ENCODE results near the gene ZBTB16.

ZBTB16 gene

GRCh38 chr11:114243461-114244372 lies 184.2 kb downstream of the ZBTB16 start:
- DNase-seq (ENCODE audit: insufficient read length, low spot score), result no peak
- no peak for FAIRE-seq
- no peak for TF ChIP-seq CTCF (IDR thresholded peaks at IDR 0.05; ENCODE audit: insufficient read depth, missing control alignments)

- TF ChIP-seq CTCF (IDR thresholded peaks at IDR 0.05; ENCODE audit: insufficient read depth, missing control alignments), result no peak
- DNase-seq (ENCODE audit: insufficient read length, low spot score), result no peak
- no peak for FAIRE-seq
These were observed 185.3 kb downstream of the ZBTB16 start for GRCh38 chr11:114244726-114245394.

- FAIRE-seq (no peak), DNase-seq (ENCODE audit: insufficient read length, low spot score) (no peak)
- no peak for TF ChIP-seq CTCF (IDR thresholded peaks at IDR 0.05; ENCODE audit: insufficient read depth, missing control alignments)
These were observed 187.0 kb downstream of the ZBTB16 start for GRCh38 chr11:114246321-114247069.

GRCh38 chr11:114247070-114247789 lies 187.7 kb downstream of the ZBTB16 start:
- FAIRE-seq, result no peak

GRCh38 chr11:114250180-114250579 lies 190.7 kb downstream of the ZBTB16 start:
- no peak for FAIRE-seq
- TF ChIP-seq CTCF (IDR thresholded peaks at IDR 0.05; ENCODE audit: insufficient read depth, missing control alignments), result no peak
- DNase-seq (ENCODE audit: insufficient read length, low spot score), result no peak

More at GRCh38 chr11:114247070-114247789, 187.7 kb downstream of the ZBTB16 start:
- no peak for TF ChIP-seq CTCF (IDR thresholded peaks at IDR 0.05; ENCODE audit: insufficient read depth, missing control alignments)
- DNase-seq (ENCODE audit: insufficient read length, low spot score), result no peak

- FAIRE-seq, result no peak
- no peak for DNase-seq (ENCODE audit: insufficient read length, low spot score)
- no peak for TF ChIP-seq CTCF (IDR thresholded peaks at IDR 0.05; ENCODE audit: insufficient read depth, missing control alignments)
These were observed 191.7 kb downstream of the ZBTB16 start for GRCh38 chr11:114250993-114251814.

Data from D721Med (cell line).